Right atrium auricular region (tissue), 2 donors: ENCODE results near the gene OPTC. TPM values are rescaled to one million over a fixed set of nuclear protein-coding genes. Genes with fewer than 3 reads are reported as not detected.

Source experiments
- DNase-seq: peaks from one replicate; pipeline ENCODE4 v3.0.0-alpha.2; 2019; ENCODE audit warnings: low spot score
- H3K27ac ChIP-seq, 2 donors: fragments of 200-600 bp; sonication (generic); 1 replicate in 1 of 2; 2 replicates in 1 of 2; pipeline ENCODE4 v1.5.1; 2016 to 2019
- H3K27me3 ChIP-seq, 2 donors: fragments of 200-600 bp; sonication (generic); one replicate each; pipeline versions ENCODE4 v1.5.1 to v1.6.0; 2017 to 2019
- H3K36me3 ChIP-seq: fragments of 200-600 bp; sonication (generic); one replicate; pipeline ENCODE4 v1.5.1; 2016
- H3K4me1 ChIP-seq, 2 donors: fragments of 200-600 bp; sonication (generic); one replicate each; pipeline versions ENCODE4 v1.5.1 to v1.6.0; 2017 to 2019
- H3K4me3 ChIP-seq, 2 donors: fragments of 200-600 bp; sonication (generic); 1 replicate in 1 of 2; 2 replicates in 1 of 2; pipeline ENCODE4 v1.5.1; 2017 to 2019; ENCODE audit warnings: mild to moderate bottlenecking in 1 of 2, moderate library complexity in 1 of 2
- H3K9me3 ChIP-seq, 2 donors: fragments of 200-600 bp; sonication (generic); one replicate each; pipeline ENCODE4 v1.5.1; 2019
- total RNA-seq, 2 donors: library from RNA; depleted of rRNA; stranded (reverse); fragments of >200 nt; gene quantifications; one replicate each; pipeline ENCODE4 v1.1.0, GENCODE V29; 2016
- TF ChIP-seq, protein P1 (sequence below), 2 donors: fragments of 200-600 bp; sonication (generic); IDR thresholded peaks; one replicate each; pipeline ENCODE4 v1.5.1; 2019; ENCODE audit warnings: antibody characterized with exemption in 2 of 2

The OPTC gene
- total RNA-seq, 2 donors from 2014 or later, result not detected

DNA sequence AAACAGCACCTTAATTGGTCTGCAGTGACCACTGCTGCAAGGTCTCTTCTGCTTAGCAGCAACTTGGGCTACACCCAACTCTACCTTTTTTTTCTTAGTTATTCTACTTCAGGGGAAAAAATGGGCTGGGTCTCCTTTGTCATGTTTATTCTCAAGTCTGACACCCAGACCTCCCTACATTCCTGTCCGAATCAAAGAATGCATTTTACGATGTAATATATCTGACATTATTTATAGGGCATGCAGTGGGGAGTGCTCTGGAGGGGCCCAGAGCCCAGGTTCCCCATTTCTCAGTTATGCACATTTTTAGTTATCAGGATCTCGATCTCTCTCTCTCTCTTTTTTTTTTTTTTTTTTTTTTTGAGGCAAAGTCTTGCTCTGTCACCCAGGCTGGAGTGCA is 50.5 kb downstream of the OPTC start:
- no peak overlapping the region for H3K27ac ChIP-seq
- peaks cover 0 to 5% of the 10 kb centered on the region in 2 donors for H3K4me1 ChIP-seq
- no peak for DNase-seq
- no peaks in the 10 kb centered on the region for H3K36me3 ChIP-seq
- no peaks in the 10 kb centered on the region for H3K27me3 ChIP-seq
- no peaks in the 10 kb centered on the region for H3K9me3 ChIP-seq
- no peak overlapping the region for H3K4me3 ChIP-seq
- TF ChIP-seq, protein P1, sequence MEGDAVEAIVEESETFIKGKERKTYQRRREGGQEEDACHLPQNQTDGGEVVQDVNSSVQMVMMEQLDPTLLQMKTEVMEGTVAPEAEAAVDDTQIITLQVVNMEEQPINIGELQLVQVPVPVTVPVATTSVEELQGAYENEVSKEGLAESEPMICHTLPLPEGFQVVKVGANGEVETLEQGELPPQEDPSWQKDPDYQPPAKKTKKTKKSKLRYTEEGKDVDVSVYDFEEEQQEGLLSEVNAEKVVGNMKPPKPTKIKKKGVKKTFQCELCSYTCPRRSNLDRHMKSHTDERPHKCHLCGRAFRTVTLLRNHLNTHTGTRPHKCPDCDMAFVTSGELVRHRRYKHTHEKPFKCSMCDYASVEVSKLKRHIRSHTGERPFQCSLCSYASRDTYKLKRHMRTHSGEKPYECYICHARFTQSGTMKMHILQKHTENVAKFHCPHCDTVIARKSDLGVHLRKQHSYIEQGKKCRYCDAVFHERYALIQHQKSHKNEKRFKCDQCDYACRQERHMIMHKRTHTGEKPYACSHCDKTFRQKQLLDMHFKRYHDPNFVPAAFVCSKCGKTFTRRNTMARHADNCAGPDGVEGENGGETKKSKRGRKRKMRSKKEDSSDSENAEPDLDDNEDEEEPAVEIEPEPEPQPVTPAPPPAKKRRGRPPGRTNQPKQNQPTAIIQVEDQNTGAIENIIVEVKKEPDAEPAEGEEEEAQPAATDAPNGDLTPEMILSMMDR (IDR thresholded peaks at IDR 0.05), result no peak

DNA sequence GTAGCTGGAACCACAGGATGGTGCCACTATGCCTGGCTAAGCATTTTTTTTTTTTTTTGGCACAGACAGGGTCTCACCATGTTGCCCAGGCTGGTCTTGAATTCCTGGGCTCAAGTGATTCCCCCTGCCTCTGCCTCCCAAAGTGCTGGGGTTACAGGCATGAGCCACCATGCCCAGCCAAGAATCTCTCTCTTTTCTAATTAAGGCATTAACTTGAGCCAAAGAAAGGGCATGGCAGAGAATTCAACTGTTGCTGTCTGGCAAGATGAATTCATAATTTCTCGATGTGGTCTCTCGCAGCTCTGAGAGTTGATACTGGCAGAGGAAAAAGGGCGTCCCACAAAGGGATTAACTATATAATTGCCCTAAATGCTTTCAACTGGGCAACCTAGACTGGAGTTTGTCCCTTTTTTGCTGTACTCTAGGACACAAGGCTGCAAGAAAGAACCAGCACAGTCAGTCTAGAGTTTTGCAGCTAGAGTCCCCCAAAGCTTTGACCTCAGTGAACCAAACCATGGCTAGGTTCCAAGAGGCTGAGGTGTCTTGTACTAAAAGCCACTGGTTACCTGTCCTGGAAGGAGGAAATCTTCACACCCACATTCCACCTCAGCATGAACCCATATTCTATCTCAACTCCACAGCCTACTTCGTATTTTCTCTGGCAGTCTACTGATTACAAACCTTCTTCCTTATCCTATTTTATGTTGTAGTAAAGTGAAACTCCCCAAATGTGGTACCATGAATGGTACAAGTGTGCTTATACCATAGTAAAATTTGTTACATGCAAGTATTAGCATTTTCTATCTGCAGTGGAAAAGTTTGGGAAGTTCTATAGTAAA is 51.2 kb downstream of the OPTC start:
- Histone ChIP-seq H3K9me3 (no peaks in the 10 kb centered on the region), H3K27ac (no peak overlapping the region), H3K4me1 (peaks cover 0 to 5% of the 10 kb centered on the region in 2 donors), H3K27me3 (no peaks in the 10 kb centered on the region), H3K36me3 (no peaks in the 10 kb centered on the region), H3K4me3 (no peak overlapping the region)
- TF ChIP-seq, protein P1 (IDR thresholded peaks at IDR 0.05), result no peak
- DNase-seq, result no peak

DNA sequence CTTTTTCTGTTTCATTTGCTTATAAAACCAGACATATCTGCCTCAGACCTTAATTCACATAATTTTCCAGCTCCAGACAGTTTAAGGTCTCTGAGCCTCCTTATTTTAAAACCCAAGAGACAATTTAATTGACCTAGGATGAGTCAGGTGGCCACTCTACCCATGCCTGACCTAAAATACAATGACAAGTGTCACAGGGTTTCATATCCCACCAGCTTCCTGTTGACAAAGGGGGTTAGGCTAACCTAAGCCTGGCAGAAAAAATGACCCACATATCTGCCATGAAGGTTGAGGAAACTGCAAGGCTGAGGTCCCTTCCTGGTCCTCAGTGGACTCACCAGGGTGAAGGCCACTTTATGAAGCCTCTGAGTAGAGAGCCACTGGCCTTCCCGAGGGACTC is 52.3 kb downstream of the OPTC start:
- no peak overlapping the region for H3K27ac ChIP-seq
- H3K9me3 ChIP-seq, result no peaks in the 10 kb centered on the region
- DNase-seq, result no peak
- no peaks in the 10 kb centered on the region for H3K27me3 ChIP-seq
- TF ChIP-seq, protein P1 (IDR thresholded peaks at IDR 0.05), result no peak
- H3K4me1 ChIP-seq, result peaks cover 0 to 5% of the 10 kb centered on the region in 2 donors
- H3K4me3 ChIP-seq, result no peak overlapping the region
- no peaks in the 10 kb centered on the region for H3K36me3 ChIP-seq

DNA sequence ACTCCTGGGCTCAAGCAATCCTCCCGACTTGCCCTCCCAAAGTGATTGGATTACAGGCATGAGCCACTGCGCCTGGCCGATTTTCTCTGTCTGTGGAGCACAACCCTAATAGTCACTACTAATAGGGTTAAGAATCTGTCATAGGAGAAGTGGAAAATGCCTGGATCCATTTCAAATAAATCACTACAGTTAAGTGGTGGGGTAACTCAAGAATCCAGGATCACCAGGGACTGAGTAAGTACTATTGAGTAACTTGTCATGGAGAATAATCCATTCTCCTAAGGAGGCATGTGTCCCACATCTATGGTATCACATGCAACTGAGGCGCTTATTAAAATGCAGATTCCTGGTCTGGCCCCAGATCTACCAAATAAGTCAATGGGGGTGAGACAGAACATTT is 53.2 kb downstream of the OPTC start:
- TF ChIP-seq, protein P1 (IDR thresholded peaks at IDR 0.05), result no peak
- Histone ChIP-seq H3K36me3 (no peaks in the 10 kb centered on the region), H3K4me1 (peaks cover 0 to 13% of the 10 kb centered on the region in 2 donors), H3K9me3 (no peaks in the 10 kb centered on the region), H3K27ac (no peak overlapping the region), H3K27me3 (no peaks in the 10 kb centered on the region), H3K4me3 (no peak overlapping the region)
- DNase-seq, result no peak

DNA sequence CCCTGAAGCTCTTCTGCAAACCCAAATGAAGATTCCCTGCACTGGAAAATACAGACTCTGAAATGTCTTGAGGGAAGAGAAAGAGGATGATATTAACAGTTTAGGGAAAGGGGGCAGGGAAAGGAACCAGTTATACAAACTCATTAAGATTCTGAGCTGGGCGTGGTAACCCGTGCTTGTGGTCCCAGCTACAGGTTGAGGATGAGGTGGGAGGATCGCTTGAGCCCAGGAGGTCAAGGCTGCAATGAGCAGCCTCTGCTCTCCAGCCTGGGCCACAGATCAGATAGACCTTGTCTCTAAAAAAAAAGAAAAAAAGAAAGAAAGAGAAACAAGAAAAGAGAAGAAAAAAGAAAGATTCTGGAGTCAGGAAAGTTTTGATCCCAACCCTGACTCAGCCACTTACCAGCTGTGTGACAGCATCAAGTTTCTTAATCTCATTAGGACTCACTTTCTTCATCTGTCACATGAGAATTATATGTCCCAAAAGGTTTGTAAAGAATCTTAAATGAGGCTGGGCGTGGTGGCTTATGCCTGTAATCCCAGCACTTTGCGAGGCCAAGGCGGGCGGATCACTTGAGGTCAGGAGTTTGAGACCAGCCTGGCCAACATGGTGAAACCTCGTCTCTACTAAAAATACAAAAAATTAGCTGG is 53.9 kb downstream of the OPTC start:
- DNase-seq, result no peak
- TF ChIP-seq, protein P1 (IDR thresholded peaks at IDR 0.05), result no peak
- no peaks in the 10 kb centered on the region for H3K36me3 ChIP-seq
- H3K9me3 ChIP-seq, result no peaks in the 10 kb centered on the region
- peaks cover 0 to 14% of the 10 kb centered on the region in 2 donors for H3K4me1 ChIP-seq
- H3K27me3 ChIP-seq, result no peaks in the 10 kb centered on the region
- no peak overlapping the region for H3K4me3 ChIP-seq
- no peak overlapping the region for H3K27ac ChIP-seq
